Ishikawa (cell line): ENCODE results near the gene WIPF3.

Experiments used
- CEBPB ChIP-seq: IDR thresholded peaks from 2 replicates; pipeline ENCODE4 v1.6.1; 2012
- EP300 ChIP-seq: IDR thresholded peaks from 2 replicates; pipeline ENCODE4 v1.6.1; 2012; ENCODE audit warnings: borderline replicate concordance
- TAF1 ChIP-seq: IDR thresholded peaks from 2 replicates; pipeline ENCODE4 v1.6.1; 2012; ENCODE audit warnings: low read depth, mild to moderate bottlenecking
- TF ChIP-seq, protein P1 (sequence below): IDR thresholded peaks from 2 replicates; pipeline ENCODE4 v1.6.1; 2012

DNA sequence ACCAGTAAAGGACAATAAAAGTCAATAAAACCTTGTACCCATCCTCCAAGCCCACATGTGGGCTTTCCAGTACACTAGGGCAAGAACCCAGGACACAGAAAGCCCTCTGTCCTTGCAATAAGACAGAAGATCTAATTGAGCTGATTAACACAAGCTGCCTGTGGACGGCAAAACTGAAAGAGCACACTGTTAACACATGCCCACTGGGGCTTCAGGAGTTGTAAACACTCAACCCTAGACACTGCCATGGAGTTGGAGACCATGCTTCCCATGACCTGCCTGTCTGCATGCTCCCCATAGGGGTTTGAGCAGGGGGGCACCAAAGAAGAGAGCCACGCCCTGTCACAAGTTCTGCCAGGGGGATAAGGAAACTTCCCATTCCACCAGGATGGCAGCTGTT, 22.6 kb upstream of the WIPF3 start:
- TF ChIP-seq CEBPB (no peak), EP300 (no peak), TAF1 (no peak)
- TF ChIP-seq, protein P1, sequence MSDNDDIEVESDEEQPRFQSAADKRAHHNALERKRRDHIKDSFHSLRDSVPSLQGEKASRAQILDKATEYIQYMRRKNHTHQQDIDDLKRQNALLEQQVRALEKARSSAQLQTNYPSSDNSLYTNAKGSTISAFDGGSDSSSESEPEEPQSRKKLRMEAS, result no peak
